OCI-LY1 (cell line): Measurements from ENCODE around the gene CD164L2.

Experiments
- CTCF ChIP-seq: fragments of 200-600 bp; sonication (generic), shearing (Covaris generic); IDR thresholded peaks from 2 replicates; pipeline ENCODE4 v1.5.1; 2017; ENCODE audit warnings: mild to moderate bottlenecking, antibody characterized with exemption, low read length, moderate library complexity, mixed read lengths
- EZH2 ChIP-seq: fragments of 200-600 bp; sonication (generic), shearing (Covaris generic); IDR thresholded peaks from 2 replicates; pipeline ENCODE4 v1.8.0; 2017; ENCODE audit warnings: borderline replicate concordance, mixed run types, mild to moderate bottlenecking, antibody characterized with exemption, low read length, moderate library complexity, mixed read lengths

- no peak for TF ChIP-seq CTCF
- TF ChIP-seq EZH2, result no peak
Measured at GRCh38 chr1:27350663-27351540, 32.2 kb downstream of the CD164L2 start.
